Mesenchymal stem cell (in vitro differentiated cells and primary cell): ENCODE data around the gene COL6A1.
"Not testable (repeated sequence)": the region's sequence is repeated elsewhere in the genome, so short reads cannot be mapped to it uniquely, and the experiment has no call there.

Experiments used
- DNase-seq: peaks from one replicate; pipeline ENCODE4 v3.0.0-alpha.2; 2013
- H2AFZ ChIP-seq: one replicate; pipeline ENCODE4 v1.6.1; 2013; ENCODE audit warnings: low read depth, mild to moderate bottlenecking, control low read depth, inconsistent platforms, low read length, moderate library complexity
- H2AK5ac ChIP-seq: 2 replicates; pipeline ENCODE4 v1.6.1; 2013; ENCODE audit warnings: low read length, moderate library complexity, mild to moderate bottlenecking, inconsistent platforms; ENCODE audit not compliant: severe bottlenecking
- H2BK120ac ChIP-seq: one replicate; pipeline ENCODE4 v1.6.1; 2013; ENCODE audit warnings: low read depth, mild to moderate bottlenecking, inconsistent platforms, low read length, moderate library complexity
- H2BK12ac ChIP-seq, 2 experiments: one replicate each; pipeline ENCODE4 v1.6.1; 2013; ENCODE audit warnings: inconsistent platforms in 2 of 2, low read length in 2 of 2, mild to moderate bottlenecking in 2 of 2, moderate library complexity in 2 of 2, control low read depth in 1 of 2
- H2BK15ac ChIP-seq: one replicate; pipeline ENCODE4 v1.6.1; 2013; ENCODE audit warnings: mild to moderate bottlenecking, low read depth, inconsistent platforms; ENCODE audit not compliant: poor library complexity, severe bottlenecking
- H2BK5ac ChIP-seq: 2 replicates; pipeline ENCODE4 v1.6.1; 2013; ENCODE audit warnings: low read depth, mild to moderate bottlenecking, low read length, control low read depth, inconsistent platforms; ENCODE audit not compliant: poor library complexity, severe bottlenecking
- H3K14ac ChIP-seq, 2 experiments: one replicate each; pipeline ENCODE4 v1.6.1; 2013; ENCODE audit warnings: inconsistent platforms in 2 of 2, low read length in 2 of 2, control low read depth in 1 of 2, mild to moderate bottlenecking in 1 of 2, moderate library complexity in 1 of 2
- H3K18ac ChIP-seq, 2 experiments: one replicate each; pipeline ENCODE4 v1.6.1; 2013; ENCODE audit warnings: inconsistent platforms in 2 of 2, low read length in 2 of 2, control low read depth in 1 of 2, low read depth in 1 of 2, mild to moderate bottlenecking in 1 of 2
- H3K23ac ChIP-seq, 2 experiments: one replicate each; pipeline ENCODE4 v1.6.1; 2013; ENCODE audit warnings: inconsistent platforms in 2 of 2, low read length in 2 of 2, mild to moderate bottlenecking in 2 of 2, moderate library complexity in 2 of 2, control low read depth in 1 of 2
- H3K27ac ChIP-seq: 2 replicates; pipeline ENCODE4 v1.5.1; 2013; ENCODE audit warnings: mild to moderate bottlenecking, moderate library complexity, low read length, control low read depth, inconsistent platforms; ENCODE audit not compliant: poor library complexity, severe bottlenecking
- H3K27me3 ChIP-seq, 2 experiments: 2 replicates each; pipeline versions ENCODE4 v1.6.1 to v1.7.0; 2013; ENCODE audit warnings: low read length in 2 of 2, mild to moderate bottlenecking in 2 of 2, moderate library complexity in 2 of 2, control low read depth in 1 of 2, inconsistent platforms in 1 of 2; ENCODE audit not compliant: control insufficient read depth in 1 of 2, insufficient read depth in 1 of 2
- H3K36me3 ChIP-seq, 2 experiments: 2 replicates each; pipeline versions ENCODE4 v1.6.1 to v1.7.0; 2013; ENCODE audit warnings: low read length in 2 of 2, control low read depth in 1 of 2, inconsistent platforms in 1 of 2, low read depth in 1 of 2, mild to moderate bottlenecking in 1 of 2; ENCODE audit not compliant: insufficient read depth in 2 of 2, control insufficient read depth in 1 of 2
- H3K4ac ChIP-seq, 2 experiments: one replicate each; pipeline ENCODE4 v1.6.1; 2013; ENCODE audit warnings: inconsistent platforms in 2 of 2, low read length in 2 of 2, mild to moderate bottlenecking in 2 of 2, moderate library complexity in 2 of 2, control low read depth in 1 of 2, low read depth in 1 of 2
- H3K4me1 ChIP-seq: 2 replicates; pipeline ENCODE4 v1.6.1; 2013; ENCODE audit warnings: low read depth, low read length, control low read depth; ENCODE audit not compliant: control insufficient read depth, insufficient read depth
- H3K4me2 ChIP-seq: 2 replicates; pipeline ENCODE4 v1.6.1; 2013; ENCODE audit warnings: low read length, mild to moderate bottlenecking, inconsistent platforms; ENCODE audit not compliant: poor library complexity, severe bottlenecking
- H3K4me3 ChIP-seq, 2 experiments: 2 replicates each; pipeline versions ENCODE4 v1.5.1 to v1.7.0; 2013; ENCODE audit warnings: low read length in 2 of 2, mild to moderate bottlenecking in 2 of 2, control low read depth in 1 of 2, low read depth in 1 of 2; ENCODE audit not compliant: insufficient read depth in 1 of 2
- H3K79me1 ChIP-seq: replicated peaks from 2 replicates; pipeline ENCODE4 v1.6.1; 2013; ENCODE audit warnings: mild to moderate bottlenecking, control low read depth, low read length, inconsistent platforms; ENCODE audit not compliant: poor library complexity, severe bottlenecking
- H3K9ac ChIP-seq: 2 replicates; pipeline ENCODE4 v1.7.0; 2013; ENCODE audit warnings: mild to moderate bottlenecking, low read length, moderate library complexity
- H3K9me3 ChIP-seq: 2 replicates; pipeline ENCODE4 v1.7.0; 2013; ENCODE audit warnings: mild to moderate bottlenecking, low read length; ENCODE audit not compliant: control insufficient read depth
- H4K8ac ChIP-seq: one replicate; pipeline ENCODE4 v1.6.1; 2013; ENCODE audit warnings: inconsistent platforms, mild to moderate bottlenecking, low read length, moderate library complexity
- H4K91ac ChIP-seq: one replicate; pipeline ENCODE4 v1.6.1; 2013; ENCODE audit warnings: mild to moderate bottlenecking, low read length, inconsistent platforms
- WGBS: methylation state at CpG from one replicate; pipeline ENCODE4 v1.1.7; 2013; ENCODE audit warnings: mixed read lengths; 5-methylcytosine and 5-hydroxymethylcytosine counted together

COL6A1 gene

GRCh38 chr21:46005894-46006546, 24.4 kb downstream of the COL6A1 start:
- not testable (repeated sequence) for H3K4me1 ChIP-seq, H3K9ac ChIP-seq, H3K27me3 ChIP-seq, H2BK5ac ChIP-seq, H3K23ac ChIP-seq, H3K18ac ChIP-seq, H3K4me2 ChIP-seq, DNase-seq, H2BK15ac ChIP-seq, H2AK5ac ChIP-seq, H3K27ac ChIP-seq, H2AFZ ChIP-seq, H3K14ac ChIP-seq, H2BK120ac ChIP-seq, H3K79me1 ChIP-seq, H3K4me3 ChIP-seq
- WGBS = 96% methylated on average over 19 of the region's 64 CpGs
- H3K4ac ChIP-seq = peak overlapping the region in 1 of 2 experiments; percentile 30
- H3K9me3 ChIP-seq = peaks cover 21% of the 10 kb centered on the region
- peak overlapping the region in 1 of 2 experiments; percentile 43 for H2BK12ac ChIP-seq
- peaks cover 42 to 50% of the 10 kb centered on the region in 2 experiments for H3K36me3 ChIP-seq
- H4K8ac ChIP-seq = peak overlapping the region; percentile 31
- H4K91ac ChIP-seq = peak overlapping the region; percentile 58

- no peak overlapping the region for H2AFZ ChIP-seq
- H3K23ac ChIP-seq = no peak overlapping the region
- no peak overlapping the region for H3K4me2 ChIP-seq
- H3K27me3 ChIP-seq = no peaks in the 10 kb centered on the region
- H3K9me3 ChIP-seq = peaks cover 21% of the 10 kb centered on the region
- H3K9ac ChIP-seq = no peak overlapping the region
- no peak overlapping the region for H2BK120ac ChIP-seq
- no peak overlapping the region for H3K4me3 ChIP-seq
- H3K4me1 ChIP-seq = peaks cover 2% of the 10 kb centered on the region
- H2BK12ac ChIP-seq = peak overlapping the region in 1 of 2 experiments; percentile 43
- H3K36me3 ChIP-seq = peaks cover 34 to 42% of the 10 kb centered on the region in 2 experiments
- no peak overlapping the region for H3K14ac ChIP-seq
- H4K91ac ChIP-seq = peak overlapping the region; percentile 58
- H3K27ac ChIP-seq = no peak overlapping the region
- no peak overlapping the region for H2BK5ac ChIP-seq
- peak overlapping the region; percentile 21 for H4K8ac ChIP-seq
- no peak overlapping the region for H2AK5ac ChIP-seq
- H3K18ac ChIP-seq = no peak overlapping the region
- H3K79me1 ChIP-seq = peaks cover 3% of the 10 kb centered on the region
- DNase-seq = no peak
- 96% methylated on average over 40 of the region's 40 CpGs for WGBS
- peak overlapping the region in 1 of 2 experiments; percentile 30 for H3K4ac ChIP-seq
- H2BK15ac ChIP-seq = no peak overlapping the region
Measured at GRCh38 chr21:46006547-46007491, 25.2 kb downstream of the COL6A1 start.

DNA sequence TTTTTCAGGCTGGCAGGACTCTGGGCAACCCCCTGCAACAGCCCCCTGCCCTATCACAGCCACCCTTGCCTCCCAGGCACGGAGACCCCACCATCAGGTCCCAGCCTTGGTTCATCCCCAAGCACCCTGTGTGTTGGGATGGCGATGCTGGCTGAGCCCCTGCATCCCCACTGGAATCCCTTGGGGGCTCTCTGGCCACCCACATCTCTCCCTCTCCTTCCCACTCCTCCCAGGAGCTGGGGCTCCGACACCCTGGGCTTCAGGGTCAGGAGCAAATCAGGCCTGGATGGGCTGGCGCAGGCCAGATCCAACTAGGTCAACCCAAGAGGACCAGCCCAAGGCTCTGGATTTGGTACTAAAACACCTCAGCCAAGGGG, 25.9 kb downstream of the COL6A1 start:
- peak overlapping the region; percentile 68 to 70 for H2BK12ac ChIP-seq
- H3K4me3 ChIP-seq = no peak overlapping the region
- no peak for DNase-seq
- no peak overlapping the region for H3K23ac ChIP-seq
- no peak overlapping the region for H3K27ac ChIP-seq
- no peaks in the 10 kb centered on the region for H3K27me3 ChIP-seq
- H2AK5ac ChIP-seq = no peak overlapping the region
- H2BK15ac ChIP-seq = no peak overlapping the region
- H3K9me3 ChIP-seq = peaks cover 17% of the 10 kb centered on the region
- peaks cover 27 to 36% of the 10 kb centered on the region in 2 experiments for H3K36me3 ChIP-seq
- H4K91ac ChIP-seq = peak overlapping the region; percentile 8
- 74% methylated on average over 4 of the region's 4 CpGs for WGBS
- no peak overlapping the region for H3K4ac ChIP-seq
- H3K14ac ChIP-seq = no peak overlapping the region
- H3K4me1 ChIP-seq = peaks cover 2% of the 10 kb centered on the region
- H3K79me1 ChIP-seq = peaks cover 3% of the 10 kb centered on the region
- H4K8ac ChIP-seq = no peak overlapping the region
- H2AFZ ChIP-seq = no peak overlapping the region
- H2BK120ac ChIP-seq = no peak overlapping the region
- no peak overlapping the region for H2BK5ac ChIP-seq
- no peak overlapping the region for H3K18ac ChIP-seq
- no peak overlapping the region for H3K4me2 ChIP-seq
- H3K9ac ChIP-seq = no peak overlapping the region
